K562 (cell line): ENCODE measurements around the gene CCDC169. TPM values are rescaled to one million over a fixed set of nuclear protein-coding genes. Genes with fewer than 3 reads are reported as not detected.

Experiments
- ATAC-seq: fragments of 200-7000 bp; cut with Tn5 transposase; 3 replicates; pipeline ENCODE4 v1.9.1; 2020; ENCODE audit warnings: moderate library complexity
- BruUV-seq: library from RNA; stranded (reverse); fragments of 400-500 nt; replicated peaks from 2 replicates; lab custom pipeline; 2021; lab: Mats Ljungman, UMichigan
- CTCF ChIA-PET: fragments of 300-600 bp; formaldehyde crosslinking; extraction: SDS; loops from one replicate; lab custom pipeline; 2021; ENCODE audit warnings: low intra/inter-chr PET ratio; lab: Yijun Ruan, JAX
- POLR2A ChIA-PET: fragments of 300-600, 350-650 bp; sonication (Branson Sonifier 250); formaldehyde crosslinking; extraction: SDS; loops from one replicate; lab custom pipeline; 2021; ENCODE audit warnings: antibody characterized with exemption, inconsistent platforms; lab: Yijun Ruan, JAX
- DNase-seq, 4 experiments: peaks; one replicate each; pipeline versions ENCODE4 v3.0.0 to v3.0.0-alpha.2; 2011 to 2018; ENCODE audit warnings: low spot score in 3 of 4, mixed read lengths in 3 of 4; ENCODE audit errors: extremely low read depth in 1 of 4
- FAIRE-seq: peaks from 2 replicates; lab custom pipeline; 2011; peaks lifted over from hg19 to GRCh38; lab: Jason Lieb, UNC
- H2AFZ ChIP-seq: 2 replicates; pipeline ENCODE4 v1.6.0; 2011; ENCODE audit warnings: low read depth, low read length, control low read depth, inconsistent platforms
- H3K27ac ChIP-seq: fragments of 200-600 bp; 3 replicates; pipeline ENCODE4 v1.8.0; 2011; ENCODE audit warnings: low read depth, mild to moderate bottlenecking, control low read depth, inconsistent platforms, low read length, moderate library complexity, mixed read lengths; ENCODE audit errors: extremely low read depth
- H3K27me3 ChIP-seq, 2 experiments: fragments of 300-600 bp in 1 of 2; 2 replicates in 1 of 2; 3 replicates in 1 of 2; pipeline versions ENCODE4 v1.6.0 to v1.8.0; 2011; ENCODE audit warnings: inconsistent platforms in 2 of 2, low read length in 2 of 2, mild to moderate bottlenecking in 1 of 2, mixed read lengths in 1 of 2, moderate library complexity in 1 of 2; ENCODE audit not compliant: control insufficient read depth in 2 of 2, insufficient read depth in 2 of 2
- H3K36me3 ChIP-seq: fragments of 300-600 bp; 3 replicates; pipeline ENCODE4 v1.8.0; 2011; ENCODE audit warnings: mild to moderate bottlenecking, low read length, inconsistent platforms; ENCODE audit not compliant: control insufficient read depth, insufficient read depth
- H3K4me1 ChIP-seq, 2 experiments: fragments of 200-600 bp in 1 of 2; replicated peaks in 1 of 2; 2 replicates in 1 of 2; 3 replicates in 1 of 2; pipeline versions ENCODE4 v1.5.1 to v1.8.0; 2011; ENCODE audit warnings: inconsistent platforms in 2 of 2, low read length in 2 of 2, mild to moderate bottlenecking in 1 of 2, mixed read lengths in 1 of 2, moderate library complexity in 1 of 2; ENCODE audit not compliant: control insufficient read depth in 2 of 2, insufficient read depth in 2 of 2
- H3K4me2 ChIP-seq: 2 replicates; pipeline ENCODE4 v1.6.1; 2011; ENCODE audit warnings: low read length, control low read depth, inconsistent platforms, mixed read lengths; ENCODE audit not compliant: insufficient read depth
- H3K4me3 ChIP-seq: fragments of 200-600 bp; sonication (generic), shearing (Covaris generic); 2 replicates; pipeline ENCODE4 v1.5.1; 2016; ENCODE audit warnings: control low read depth, inconsistent platforms
- H3K79me2 ChIP-seq: fragments of 200-600 bp; 3 replicates; pipeline ENCODE4 v1.8.0; 2011; ENCODE audit warnings: low read length, inconsistent platforms; ENCODE audit not compliant: control insufficient read depth, insufficient read depth
- H3K9ac ChIP-seq, 2 experiments: 2 replicates each; pipeline versions ENCODE4 v1.6.0 to v1.6.1; 2011; ENCODE audit warnings: low read depth in 2 of 2, low read length in 2 of 2, control low read depth in 1 of 2, inconsistent platforms in 1 of 2, mild to moderate bottlenecking in 1 of 2, mixed read lengths in 1 of 2; ENCODE audit not compliant: insufficient read depth in 1 of 2
- H3K9me1 ChIP-seq: one replicate; pipeline ENCODE4 v1.6.0; 2011; ENCODE audit warnings: inconsistent platforms, mild to moderate bottlenecking, low read length, moderate library complexity; ENCODE audit not compliant: control insufficient read depth, insufficient read depth
- H3K9me3 ChIP-seq: replicated peaks from 2 replicates; pipeline ENCODE4 v1.5.1; 2011; ENCODE audit warnings: low read depth, low read length, inconsistent platforms; ENCODE audit not compliant: control insufficient read depth, insufficient read depth
- H4K20me1 ChIP-seq: replicated peaks from 2 replicates; pipeline ENCODE4 v1.6.1; 2011; ENCODE audit warnings: low read length, inconsistent platforms, mixed read lengths; ENCODE audit not compliant: control insufficient read depth, insufficient read depth
- ARHGAP35 ChIP-seq: fragments of 450-650 bp; IDR thresholded peaks from 2 replicates; pipeline ENCODE4 v1.6.1; 2018; ENCODE audit not compliant: partially characterized antibody
- CEBPB ChIP-seq: fragments of 450-650 bp; IDR thresholded peaks from 2 replicates; pipeline ENCODE4 v1.6.1; 2016; ENCODE audit warnings: missing genetic modification characterization, missing compliant biosample characterization
- CEBPG ChIP-seq, 3 experiments: fragments of 200-800 bp in 1 of 3; sonication (Bioruptor generic) in 1 of 3; sonication (generic) in 1 of 3; formaldehyde crosslinking in 1 of 3; IDR thresholded peaks in 2 of 3; conservative IDR thresholded peaks in 1 of 3; 2 replicates each; pipeline versions ENCODE4 v1.6.1 to v1.8.0; 2016 to 2022; ENCODE audit warnings: missing compliant biosample characterization in 2 of 3, missing genetic modification characterization in 2 of 3, mild to moderate bottlenecking in 1 of 3, missing genetic modification reagents in 1 of 3
- MYC ChIP-seq, 2 experiments: fragments of 250-450 bp in 1 of 2; sonication (Bioruptor Pico) in 1 of 2; IDR thresholded peaks; 2 replicates each; pipeline versions ENCODE4 v1.5.1 to v1.6.1; 2012 to 2021; ENCODE audit warnings: low read depth in 2 of 2, borderline replicate concordance in 1 of 2, improper control_type of control experiment in 1 of 2, low read length in 1 of 2, mild to moderate bottlenecking in 1 of 2, moderate library complexity in 1 of 2
- RUNX1 ChIP-seq: sonication (generic); IDR thresholded peaks from 2 replicates; pipeline ENCODE4 v1.6.1; 2016; ENCODE audit warnings: antibody characterized with exemption, low read depth
- ZNF589 ChIP-seq: fragments of 200-800 bp; sonication (Bioruptor generic); IDR thresholded peaks from 2 replicates; pipeline ENCODE4 v1.6.1; 2016; ENCODE audit warnings: low read depth, missing genetic modification characterization, missing compliant biosample characterization
- WGBS: fragments of 100-300 bp; shearing (Covaris generic); methylation state at CpG from one replicate; pipeline ENCODE4 v1.1.6; 2016; ENCODE audit warnings: low coverage, mixed read lengths; ENCODE audit not compliant: insufficient coverage; ENCODE audit errors: missing lambda C conversion rate; 5-methylcytosine and 5-hydroxymethylcytosine counted together
- in situ Hi-C: fragments of 300-500 bp; cut with MboI; formaldehyde crosslinking; loops from 4 replicates; pipeline ENCODE4 v1.15.0; 2018; ENCODE audit warnings: inconsistent platforms, mixed read lengths
- intact Hi-C: fragments of 100-400 bp; cut with micrococcal nuclease; formaldehyde crosslinking; loops from 2 replicates; pipeline ENCODE4 v1.14.2; 2022
- polyA plus RNA-seq, 8 experiments: library from polyadenylated mRNA; depleted of rRNA in 4 of 8; stranded (reverse) in 5 of 8; unstranded in 3 of 8; fragments of >200 nt; fragmentation: Nextera tagmentation in 2 of 8; fragmentation: Illumina TruSeq in 1 of 8; extraction: Ambion mirVana in 2 of 8; extraction: Trizol in 1 of 8; gene quantifications; 2 replicates each; pipeline versions ENCODE4 v1.2.1 to v1.2.3, GENCODE V29; 2011 to 2014; ENCODE audit warnings: inconsistent platforms in 1 of 8, missing spikeins in 1 of 8
- total RNA-seq, 7 experiments: library from RNA; depleted of rRNA in 6 of 7; stranded (reverse); fragments of >200 nt in 6 of 7; fragmentation: Illumina TruSeq in 2 of 7; extraction: Trizol in 2 of 7; gene quantifications; 2 replicates each; pipeline versions ENCODE4 v1.2.1 to v1.2.3, GENCODE V29; 2011 to 2021; ENCODE audit warnings: low replicate concordance in 1 of 7

The CCDC169 gene
- total and polyA plus RNA-seq, 9 of the 15 experiments (the other 6 are each of a cell fraction or from before 2014, with no cell fraction given): 6.8 to 22.0 (median 12.4) TPM

GRCh38 chr13:36341718-36342117, 44.1 kb upstream of the CCDC169 start:
- WGBS: 12% methylated on average over 1 of the region's 1 CpG
- Histone ChIP-seq H3K27ac (no peak overlapping the region), H3K36me3 (no peaks in the 10 kb centered on the region), H3K4me2 (no peak overlapping the region), H2AFZ (no peak overlapping the region), H3K9me3 (no peaks in the 10 kb centered on the region), H3K9me1 (no peaks in the 10 kb centered on the region), H3K27me3 (no peaks in the 10 kb centered on the region), H3K4me3 (no peak overlapping the region), H3K79me2 (peaks cover 96% of the 10 kb centered on the region), H3K4me1 (peaks cover 0 to 6% of the 10 kb centered on the region in 2 experiments; a peak in 3 of 5 replicates), H4K20me1 (no peaks in the 10 kb centered on the region), H3K9ac (no peak overlapping the region)
- intact Hi-C loops (loop anchor here (10.0 kb wide), 1 partner anchor 473 kb away; the partner anchor contains the start of gene RFXAP), in situ Hi-C loops (no loop called here)
- FAIRE-seq (no peak), DNase-seq (no peak), ATAC-seq (no peak)
- ChIA-PET POLR2A (interaction anchor here (0.5 kb wide), 1 partner anchor 715 kb away, joined by 3 read pairs; no protein-coding TSS in a partner anchor), CTCF (no interaction called here)
- no TSS peak for BruUV-seq
- TF ChIP-seq ARHGAP35 (no peak), CEBPB (peak; percentile 77), CEBPG (CRISPR knock-in tag; IDR thresholded peaks at IDR 0.05) (no peak), CEBPG (tag; conservative IDR thresholded peaks at IDR 0.05 in 1 of 2, IDR thresholded peaks at IDR 0.05 in 1 of 2) (peak; percentile 68 to 77)

GRCh38 chr13:36339600-36340155, 42.1 kb upstream of the CCDC169 start:
- DNase-seq: no peak
- TF ChIP-seq ZNF589 (CRISPR knock-in tag) (no peak), RUNX1 (no peak), MYC (IDR thresholded peaks at IDR 0.05; ENCODE audit: low read depth, low read length) (no peak), MYC (CRISPR knock-in tag; IDR thresholded peaks at IDR 0.05; ENCODE audit: borderline replicate concordance, low read depth) (no peak)
- Histone ChIP-seq H3K27ac (no peak overlapping the region), H3K79me2 (peaks cover 98% of the 10 kb centered on the region), H3K4me1 (no peaks in the 10 kb centered on the region; a peak in 2 of 5 replicates), H3K4me3 (no peak overlapping the region), H3K9me1 (no peaks in the 10 kb centered on the region), H3K9ac (no peak overlapping the region), H3K4me2 (no peak overlapping the region), H3K27me3 (no peaks in the 10 kb centered on the region), H2AFZ (no peak overlapping the region), H3K36me3 (peaks cover 10% of the 10 kb centered on the region; the same call in 2 of the 3 replicates), H3K9me3 (no peaks in the 10 kb centered on the region), H4K20me1 (no peaks in the 10 kb centered on the region)
- ChIA-PET POLR2A (no interaction called here), CTCF (no interaction called here)
- no peak for ATAC-seq
- FAIRE-seq: no peak
- WGBS: 81% methylated on average over 2 of the region's 4 CpGs
- in situ Hi-C loops: no loop called here
- BruUV-seq: no TSS peak
- intact Hi-C loops: loop anchor here (10.0 kb wide), 1 partner anchor 475 kb away; the partner anchor contains the start of gene RFXAP
